Measurements from ENCODE around the gene HAUS6. TPM values are rescaled to one million over a fixed set of nuclear protein-coding genes. Genes with fewer than 3 reads are reported as not detected.

HAUS6 gene
- total and polyA plus RNA-seq, 2 donors (not counting 1 experiment from before 2014, with no cell fraction given) = 4.1 to 13.5 TPM

DNA sequence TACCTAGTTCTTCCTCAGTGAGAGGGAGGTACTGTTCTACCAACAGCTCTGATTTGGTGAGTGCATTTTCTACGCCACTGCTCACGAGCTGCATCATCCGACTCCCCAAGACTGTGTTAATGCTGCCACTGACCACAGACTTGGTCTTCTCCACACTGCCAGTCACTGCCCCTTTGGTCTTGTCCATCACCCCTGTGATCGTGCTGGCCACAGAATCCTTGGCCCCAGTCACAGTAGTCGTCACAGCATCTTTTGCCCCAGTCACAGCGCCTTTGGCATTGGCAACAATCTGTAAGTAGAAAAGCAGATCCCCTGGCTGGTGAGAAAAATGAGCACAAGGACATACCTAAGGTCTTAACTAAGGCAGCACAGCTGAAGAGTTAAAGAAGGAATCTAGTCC, 18.2 kb upstream of the HAUS6 start:
- CTCF ChIA-PET = no interaction called here
- Histone ChIP-seq H3K27ac (ENCODE audit: low read length in 2 of 2) (no peak overlapping the region), H3K4me3 (ENCODE audit: control extremely low read depth in 1 of 5, extremely low read depth in 1 of 5, insufficient read depth in 1 of 5, low read depth in 2 of 5, low read length in 4 of 5) (no peak overlapping the region), H3K4me2 (replicated peaks; ENCODE audit: low read depth, low read length, poor library complexity, severe bottlenecking) (no peak overlapping the region), H2AFZ (ENCODE audit: insufficient read depth, low read depth, low read length, poor library complexity, severe bottlenecking) (no peak overlapping the region), H3K36me3 (replicated peaks in 1 of 2; ENCODE audit: control extremely low read depth in 1 of 2, control insufficient read depth in 1 of 2, extremely low read depth in 1 of 2, insufficient read depth in 2 of 2, low read length in 1 of 2) (peaks cover 0 to 35% of the 10 kb centered on the region in 2 experiments), H3K79me2 (ENCODE audit: control insufficient read depth, insufficient read depth, low read length) (no peaks in the 10 kb centered on the region), H4K20me1 (ENCODE audit: control insufficient read depth, insufficient read depth, low read length, poor library complexity, severe bottlenecking) (no peaks in the 10 kb centered on the region), H3K9me3 (ENCODE audit: control extremely low read depth in 1 of 3, control insufficient read depth in 2 of 3, insufficient read depth in 1 of 3, low read length in 2 of 3) (no peaks in the 10 kb centered on the region), H3K27me3 (replicated peaks in 1 of 4; ENCODE audit: control extremely low read depth in 1 of 4, control insufficient read depth in 3 of 4, insufficient read depth in 4 of 4, low read length in 3 of 4) (no peaks in the 10 kb centered on the region), H3K4me1 (ENCODE audit: control insufficient read depth in 2 of 2, insufficient read depth in 2 of 2, low read length in 2 of 2) (peaks cover 0 to 6% of the 10 kb centered on the region in 2 donors), H3K9ac (ENCODE audit: low read length) (no peak overlapping the region)
- POLR2A ChIA-PET = interaction anchor here (0.6 kb wide), 1 partner anchor 61 kb away, joined by 3 read pairs; no protein-coding TSS in a partner anchor
- Mint-ChIP-seq H3K27ac (no peak overlapping the region), H3K9me3 (ENCODE audit: insufficient read depth) (no peaks in the 10 kb centered on the region), H3K4me1 (peaks cover 7% of the 10 kb centered on the region), H3K27me3 (no peaks in the 10 kb centered on the region), H3K4me3 (no peak overlapping the region)
- DNase-seq = no peak
- ATAC-seq (ENCODE audit: low read depth) = no peak
- TF ChIP-seq EZH2 (IDR thresholded peaks at IDR 0.05; ENCODE audit: borderline replicate concordance, insufficient read depth, low read depth, low read length, poor library complexity, severe bottlenecking) = no peak
- TF ChIP-seq, protein P1, sequence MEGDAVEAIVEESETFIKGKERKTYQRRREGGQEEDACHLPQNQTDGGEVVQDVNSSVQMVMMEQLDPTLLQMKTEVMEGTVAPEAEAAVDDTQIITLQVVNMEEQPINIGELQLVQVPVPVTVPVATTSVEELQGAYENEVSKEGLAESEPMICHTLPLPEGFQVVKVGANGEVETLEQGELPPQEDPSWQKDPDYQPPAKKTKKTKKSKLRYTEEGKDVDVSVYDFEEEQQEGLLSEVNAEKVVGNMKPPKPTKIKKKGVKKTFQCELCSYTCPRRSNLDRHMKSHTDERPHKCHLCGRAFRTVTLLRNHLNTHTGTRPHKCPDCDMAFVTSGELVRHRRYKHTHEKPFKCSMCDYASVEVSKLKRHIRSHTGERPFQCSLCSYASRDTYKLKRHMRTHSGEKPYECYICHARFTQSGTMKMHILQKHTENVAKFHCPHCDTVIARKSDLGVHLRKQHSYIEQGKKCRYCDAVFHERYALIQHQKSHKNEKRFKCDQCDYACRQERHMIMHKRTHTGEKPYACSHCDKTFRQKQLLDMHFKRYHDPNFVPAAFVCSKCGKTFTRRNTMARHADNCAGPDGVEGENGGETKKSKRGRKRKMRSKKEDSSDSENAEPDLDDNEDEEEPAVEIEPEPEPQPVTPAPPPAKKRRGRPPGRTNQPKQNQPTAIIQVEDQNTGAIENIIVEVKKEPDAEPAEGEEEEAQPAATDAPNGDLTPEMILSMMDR (IDR thresholded peaks at IDR 0.05) = no peak
- WGBS (ENCODE audit: insufficient coverage) = 96% methylated on average over 6 of the region's 6 CpGs
- intact Hi-C loops (cut with micrococcal nuclease) = no loop called here

DNA sequence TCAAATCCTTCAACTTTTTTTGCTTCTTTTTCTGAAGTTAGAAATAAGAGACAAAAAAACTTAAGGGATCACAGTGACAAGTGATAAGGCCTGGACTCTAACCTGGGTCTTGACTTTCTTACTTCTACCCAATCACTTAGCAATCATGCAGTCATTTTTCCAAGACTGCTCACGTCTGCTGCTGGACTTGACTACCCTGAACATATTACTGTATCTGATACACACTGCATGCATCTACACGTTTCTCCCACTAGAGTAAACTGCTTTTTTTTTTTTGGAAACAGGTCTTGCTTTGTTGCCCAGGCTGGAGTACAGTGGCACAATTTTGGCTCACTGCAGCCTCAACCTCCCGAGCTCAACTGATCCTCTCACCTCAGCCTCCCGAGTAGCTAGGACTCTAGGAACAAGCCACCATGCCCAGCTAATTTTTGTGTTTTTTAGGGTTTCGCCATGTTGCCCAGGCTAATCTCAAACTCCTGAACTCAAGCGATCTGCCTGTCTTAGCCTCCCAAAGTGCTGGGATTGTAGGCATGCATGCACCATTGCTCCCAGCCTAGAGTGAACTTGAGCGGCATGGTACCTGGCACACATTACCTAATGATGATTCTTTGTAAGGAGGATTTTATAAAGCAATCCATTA, 17.2 kb upstream of the HAUS6 start:
- no peak overlapping the region for H2AFZ ChIP-seq (ENCODE audit: insufficient read depth, low read depth, low read length, poor library complexity, severe bottlenecking)
- no peak overlapping the region for H3K4me2 ChIP-seq (replicated peaks; ENCODE audit: low read depth, low read length, poor library complexity, severe bottlenecking)
- no peaks in the 10 kb centered on the region for H3K9me3 Mint-ChIP-seq (ENCODE audit: insufficient read depth)
- H3K4me3 ChIP-seq (ENCODE audit: control extremely low read depth in 1 of 5, extremely low read depth in 1 of 5, insufficient read depth in 1 of 5, low read depth in 2 of 5, low read length in 4 of 5) = no peak overlapping the region
- H3K4me1 Mint-ChIP-seq = peaks cover 5% of the 10 kb centered on the region
- WGBS (ENCODE audit: insufficient coverage) = 100% methylated on average over 4 of the region's 7 CpGs
- no peak overlapping the region for H3K9ac ChIP-seq (ENCODE audit: low read length)
- no peaks in the 10 kb centered on the region for H3K9me3 ChIP-seq (ENCODE audit: control extremely low read depth in 1 of 3, control insufficient read depth in 2 of 3, insufficient read depth in 1 of 3, low read length in 2 of 3)
- H3K36me3 ChIP-seq (replicated peaks in 1 of 2; ENCODE audit: control extremely low read depth in 1 of 2, control insufficient read depth in 1 of 2, extremely low read depth in 1 of 2, insufficient read depth in 2 of 2, low read length in 1 of 2) = peaks cover 0 to 40% of the 10 kb centered on the region in 2 experiments
- H3K79me2 ChIP-seq (ENCODE audit: control insufficient read depth, insufficient read depth, low read length) = no peaks in the 10 kb centered on the region
- H3K27ac Mint-ChIP-seq = no peak overlapping the region
- no peak overlapping the region for H3K4me3 Mint-ChIP-seq
- intact Hi-C loops (cut with micrococcal nuclease) = no loop called here
- TF ChIP-seq, protein P1 (IDR thresholded peaks at IDR 0.05) = no peak
- no peak for TF ChIP-seq EZH2 (IDR thresholded peaks at IDR 0.05; ENCODE audit: borderline replicate concordance, insufficient read depth, low read depth, low read length, poor library complexity, severe bottlenecking)
- no peaks in the 10 kb centered on the region for H3K27me3 Mint-ChIP-seq
- DNase-seq (no peak), ATAC-seq (ENCODE audit: low read depth) (no peak)
- no peaks in the 10 kb centered on the region for H4K20me1 ChIP-seq (ENCODE audit: control insufficient read depth, insufficient read depth, low read length, poor library complexity, severe bottlenecking)
- no peak overlapping the region for H3K27ac ChIP-seq (ENCODE audit: low read length in 2 of 2)
- no peaks in the 10 kb centered on the region for H3K27me3 ChIP-seq (replicated peaks in 1 of 4; ENCODE audit: control extremely low read depth in 1 of 4, control insufficient read depth in 3 of 4, insufficient read depth in 4 of 4, low read length in 3 of 4)
- ChIA-PET CTCF (no interaction called here), POLR2A (interaction anchor here (0.6 kb wide), 1 partner anchor 60 kb away, joined by 3 read pairs; no protein-coding TSS in a partner anchor)
- peaks cover 0 to 6% of the 10 kb centered on the region in 2 donors for H3K4me1 ChIP-seq (ENCODE audit: control insufficient read depth in 2 of 2, insufficient read depth in 2 of 2, low read length in 2 of 2)

All from B cell (primary cell).